Aorta (tissue), 5 donors: ENCODE data around the gene ANKS1A. TPM values are rescaled to one million over a fixed set of nuclear protein-coding genes. Genes with fewer than 3 reads are reported as not detected.

ENCODE experiments used
- ATAC-seq: fragments of 200-7000 bp; cut with Tn5 transposase; one replicate; pipeline ENCODE4 v1.9.1; 2022; ENCODE audit warnings: moderate library complexity; ENCODE audit not compliant: low FRiP score
- DNase-seq, 2 donors: peaks; one replicate each; pipeline ENCODE4 v3.0.0-alpha.2; 2020
- H3K27ac ChIP-seq, 2 donors: one replicate each; pipeline ENCODE4 v1.5.1; 2013; ENCODE audit warnings: low read length in 2 of 2, mild to moderate bottlenecking in 2 of 2, moderate library complexity in 2 of 2, control low read depth in 1 of 2, inconsistent platforms in 1 of 2, low read depth in 1 of 2
- H3K27me3 ChIP-seq, 2 donors: one replicate each; pipeline ENCODE4 v1.6.1; 2013; ENCODE audit warnings: control low read depth in 1 of 2, low read length in 1 of 2, mild to moderate bottlenecking in 1 of 2, moderate library complexity in 1 of 2; ENCODE audit not compliant: insufficient read depth in 2 of 2, control insufficient read depth in 1 of 2
- H3K36me3 ChIP-seq, 2 donors: one replicate each; pipeline ENCODE4 v1.6.1; 2013; ENCODE audit warnings: control low read depth in 1 of 2, low read length in 1 of 2, mild to moderate bottlenecking in 1 of 2; ENCODE audit not compliant: insufficient read depth in 2 of 2, control insufficient read depth in 1 of 2
- H3K4me1 ChIP-seq, 2 donors: one replicate each; pipeline ENCODE4 v1.6.1; 2013; ENCODE audit warnings: low read length in 2 of 2, control low read depth in 1 of 2, mild to moderate bottlenecking in 1 of 2, moderate library complexity in 1 of 2; ENCODE audit not compliant: insufficient read depth in 2 of 2, control insufficient read depth in 1 of 2
- H3K4me3 ChIP-seq, 2 donors: one replicate each; pipeline ENCODE4 v1.5.1; 2013; ENCODE audit warnings: low read length in 2 of 2, control low read depth in 1 of 2, mild to moderate bottlenecking in 1 of 2
- H3K9me3 ChIP-seq: one replicate; pipeline ENCODE4 v1.6.1; 2013; ENCODE audit warnings: mild to moderate bottlenecking, low read length; ENCODE audit not compliant: control insufficient read depth
- WGBS, 2 donors: extraction: QIAGEN DNeasy Blood & Tissue Kit; methylation state at CpG; one replicate each; pipeline ENCODE4 v1.1.7; 2013; 5-methylcytosine and 5-hydroxymethylcytosine counted together
- intact Hi-C, 2 donors: fragments of 100-400 bp; cut with DNase I; formaldehyde crosslinking; loops; one replicate each; pipeline versions ENCODE4 v1.14.2 to v1.15.0; 2022
- polyA plus RNA-seq, 2 donors: library from polyadenylated mRNA; stranded (reverse); fragments of 200-250 nt; gene quantifications; one replicate each; pipeline ENCODE4 v1.2.3, GENCODE V29; 2013
- total RNA-seq, 2 donors: library from RNA; stranded (reverse); fragmentation: NEBNext Ultra II Directional; extraction: Animal tissue kit (Norgen Biotek cat#: 25700); gene quantifications; one replicate each; pipeline ENCODE4 v1.2.1, GENCODE V29; 2021
- donor health status: healthy with polysubstance abuse.
- donor health status: Bipolar disorder and iron deficiency.
- donor health status: DM: no; HTN: no; CAD: no.
- donor health status: DM: no; HTN: no; CAD: no.
- donor health status: DM: yes; HTN: yes; CAD: no.

ANKS1A gene
- total and polyA plus RNA-seq, 4 donors, result 9.4 to 44.4 (median 29.0) TPM

DNA sequence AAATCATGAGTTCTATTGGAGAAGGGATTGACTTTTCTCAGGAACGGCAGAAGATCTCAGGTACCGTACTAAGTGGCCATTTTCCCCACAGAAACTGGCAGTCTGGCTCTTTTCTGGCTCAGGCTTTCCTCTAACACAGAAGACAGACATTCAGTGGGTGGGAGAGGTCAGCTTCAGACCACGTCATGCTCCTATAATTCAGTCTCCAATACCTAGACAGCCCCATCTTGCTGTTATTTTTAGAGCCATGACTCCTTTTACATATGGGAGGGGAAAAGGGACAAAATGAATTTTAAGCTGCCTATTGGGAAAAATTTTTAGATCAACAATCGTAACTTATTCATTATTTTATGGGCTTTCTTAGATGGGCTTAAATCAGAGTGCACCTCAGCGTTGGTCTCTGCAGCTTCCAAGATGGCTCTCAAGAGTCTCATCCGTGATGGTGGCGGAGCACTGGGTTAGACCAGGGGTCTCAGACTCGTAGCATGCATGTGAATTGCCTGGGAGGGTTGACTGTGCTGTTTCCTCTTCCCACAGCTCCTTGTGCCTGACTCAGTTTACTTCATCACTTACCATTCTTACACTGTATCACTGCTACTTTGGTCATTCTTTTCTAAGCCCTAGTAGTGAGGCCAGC is 165.2 kb downstream of the ANKS1A start:
- H3K36me3 ChIP-seq, result no peaks in the 10 kb centered on the region
- H3K27me3 ChIP-seq, result no peaks in the 10 kb centered on the region
- H3K27ac ChIP-seq, result peak overlapping the region; percentile 34 to 79
- WGBS, 2 donors, result 76 to 80% methylated on average over 8 of the region's 8 CpGs
- intact Hi-C loops, result loop anchor here in 1 of 2 donors (10.0 kb wide), 1 partner anchor 81 kb away; no protein-coding TSS in a partner anchor
- no peaks in the 10 kb centered on the region for H3K9me3 ChIP-seq
- peaks cover 2 to 4% of the 10 kb centered on the region in 2 donors for H3K4me1 ChIP-seq
- no peak for ATAC-seq
- DNase-seq, result peak in 1 of 2 donors; percentile 24
- no peak overlapping the region for H3K4me3 ChIP-seq

DNA sequence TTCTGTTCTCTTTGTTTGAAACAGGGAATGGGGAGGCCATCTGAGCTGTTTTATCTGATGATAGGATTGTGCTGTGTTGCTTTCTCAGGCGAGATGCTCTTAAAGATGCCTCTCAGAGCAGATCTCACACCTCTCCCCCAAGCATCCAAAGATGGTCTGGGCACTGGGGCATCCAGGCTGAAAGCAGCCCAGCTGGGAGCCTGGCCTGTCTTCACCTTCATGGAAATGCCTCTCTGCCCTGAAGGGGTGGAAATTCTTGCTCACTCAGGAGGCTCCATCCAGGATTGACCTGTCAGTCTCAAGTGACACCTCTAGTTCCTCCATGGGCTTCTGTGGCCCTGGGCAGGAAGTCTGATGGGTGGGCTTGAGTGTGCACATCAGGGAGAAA is 165.7 kb downstream of the ANKS1A start:
- Histone ChIP-seq H3K27ac (peak overlapping the region; percentile 7 to 8), H3K9me3 (no peaks in the 10 kb centered on the region), H3K27me3 (no peaks in the 10 kb centered on the region), H3K36me3 (no peaks in the 10 kb centered on the region), H3K4me1 (peaks cover 2 to 4% of the 10 kb centered on the region in 2 donors), H3K4me3 (no peak overlapping the region)
- ATAC-seq, result no peak
- no peak for DNase-seq
- intact Hi-C loops, result loop anchor here in 1 of 2 donors (10.0 kb wide), 1 partner anchor 80 kb away; no protein-coding TSS in a partner anchor
- WGBS, 2 donors, result 94 to 99% methylated on average over 1 of the region's 1 CpG

DNA sequence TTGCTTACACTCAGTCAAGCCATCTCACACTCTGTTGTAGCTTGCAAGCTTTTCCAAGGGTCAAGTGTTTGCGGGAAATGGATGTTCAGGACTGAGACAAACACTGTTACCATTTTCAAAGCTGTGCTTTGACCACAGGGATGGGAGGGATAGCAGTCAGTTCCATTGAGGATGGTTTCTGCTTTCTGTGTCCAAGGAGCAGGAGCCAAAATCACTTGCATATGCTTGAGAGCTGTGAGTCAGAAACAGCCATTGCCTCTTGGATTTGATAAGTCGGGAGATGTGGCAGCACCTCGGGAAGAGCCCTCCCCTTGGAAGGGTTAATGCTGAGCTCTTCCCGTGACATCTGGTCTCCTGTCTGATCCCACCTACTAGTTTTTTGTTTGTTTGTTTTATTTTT is 166.8 kb downstream of the ANKS1A start:
- Histone ChIP-seq H3K27ac (no peak overlapping the region), H3K4me3 (no peak overlapping the region), H3K9me3 (no peaks in the 10 kb centered on the region), H3K27me3 (no peaks in the 10 kb centered on the region), H3K36me3 (no peaks in the 10 kb centered on the region), H3K4me1 (peaks cover 0 to 4% of the 10 kb centered on the region in 2 donors)
- intact Hi-C loops, result loop anchor here in 1 of 2 donors (10.0 kb wide), 1 partner anchor 79 kb away; no protein-coding TSS in a partner anchor
- WGBS, 2 donors, result 88 to 91% methylated on average over 4 of the region's 4 CpGs
- ATAC-seq, result no peak
- DNase-seq, result no peak

DNA sequence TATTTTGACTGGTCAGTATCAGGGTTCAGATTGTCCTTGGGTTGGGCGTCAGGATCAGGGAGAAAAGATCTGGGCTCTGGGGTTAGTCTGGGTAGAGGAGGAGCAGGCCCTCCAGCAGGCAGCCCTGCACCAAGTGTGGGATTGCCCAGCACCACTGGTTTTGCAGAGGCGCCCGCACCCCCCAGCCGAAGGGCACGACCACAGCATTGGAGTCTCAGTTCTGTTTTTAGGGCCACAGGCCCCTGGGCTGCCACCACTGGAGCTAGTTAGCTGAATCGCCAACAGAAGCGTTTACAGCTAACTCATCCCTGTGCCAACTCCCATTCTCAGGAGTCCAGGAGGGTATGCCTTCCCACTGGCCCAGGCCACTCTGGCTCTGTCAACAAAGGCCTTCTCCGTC is 167.9 kb downstream of the ANKS1A start:
- ATAC-seq (no peak), DNase-seq (peak in 1 of 2 donors; percentile 26)
- intact Hi-C loops, result loop anchor here in 1 of 2 donors (10.0 kb wide), 1 partner anchor 78 kb away; no protein-coding TSS in a partner anchor
- H3K27me3 ChIP-seq, result no peaks in the 10 kb centered on the region
- 72 to 79% methylated on average over 8 of the region's 8 CpGs for WGBS, 2 donors
- H3K4me1 ChIP-seq, result peaks cover 0 to 10% of the 10 kb centered on the region in 2 donors
- no peaks in the 10 kb centered on the region for H3K36me3 ChIP-seq
- H3K4me3 ChIP-seq, result no peak overlapping the region
- no peak overlapping the region for H3K27ac ChIP-seq
- no peaks in the 10 kb centered on the region for H3K9me3 ChIP-seq

DNA sequence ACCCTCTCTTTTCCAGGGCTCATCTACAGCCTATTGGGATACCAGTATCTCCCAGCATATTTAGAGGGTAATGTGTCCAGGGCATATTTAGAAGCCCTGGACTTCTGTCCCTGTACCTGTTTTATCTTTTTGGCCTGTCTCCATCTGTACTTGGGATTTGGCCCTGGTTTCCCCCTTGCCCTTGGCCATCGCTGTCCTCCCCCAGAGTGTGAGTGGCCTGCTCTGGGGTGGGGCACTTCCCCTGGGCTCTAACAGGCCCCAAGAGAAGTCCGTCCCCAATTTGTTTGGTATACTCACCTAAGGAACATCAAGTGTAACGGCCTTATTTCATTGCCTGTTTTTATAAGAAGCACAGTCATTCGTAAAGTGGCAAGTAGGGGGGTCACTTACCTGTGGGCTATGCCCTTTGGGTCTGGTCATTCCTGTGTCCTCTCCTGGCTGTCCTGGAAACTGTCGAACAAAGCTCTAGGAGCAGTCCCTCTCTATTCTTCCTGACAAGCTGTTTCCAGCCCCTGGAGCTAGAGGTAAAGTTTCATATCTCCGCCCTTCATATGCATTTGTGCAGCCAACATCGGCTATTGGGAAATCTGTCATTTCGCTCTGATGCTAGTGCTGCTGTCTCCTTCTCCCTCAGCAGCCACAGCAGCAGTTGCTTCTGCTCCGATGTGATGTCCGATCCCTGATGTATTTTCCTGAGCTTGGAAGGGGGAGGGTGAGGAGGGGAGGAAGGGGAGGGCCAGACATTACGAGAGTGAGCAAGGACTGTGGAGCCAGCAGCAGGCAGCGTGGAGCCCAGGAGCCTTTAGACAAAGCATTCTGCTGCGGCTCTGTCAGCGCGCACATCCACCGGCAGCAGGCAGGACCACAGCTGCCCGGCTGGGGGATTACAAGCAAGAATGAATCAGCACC is 168.6 kb downstream of the ANKS1A start:
- H3K27me3 ChIP-seq, result no peaks in the 10 kb centered on the region
- DNase-seq, result peak in 1 of 2 donors; percentile 69
- no peaks in the 10 kb centered on the region for H3K36me3 ChIP-seq
- H3K27ac ChIP-seq, result no peak overlapping the region
- no peaks in the 10 kb centered on the region for H3K9me3 ChIP-seq
- H3K4me3 ChIP-seq, result no peak overlapping the region
- intact Hi-C loops, result loop anchor here in 1 of 2 donors (10.0 kb wide), 1 partner anchor 77 kb away; no protein-coding TSS in a partner anchor
- no peak for ATAC-seq
- peaks cover 0 to 11% of the 10 kb centered on the region in 2 donors for H3K4me1 ChIP-seq
- WGBS, 2 donors, result 35 to 45% methylated on average over 17 of the region's 17 CpGs

DNA sequence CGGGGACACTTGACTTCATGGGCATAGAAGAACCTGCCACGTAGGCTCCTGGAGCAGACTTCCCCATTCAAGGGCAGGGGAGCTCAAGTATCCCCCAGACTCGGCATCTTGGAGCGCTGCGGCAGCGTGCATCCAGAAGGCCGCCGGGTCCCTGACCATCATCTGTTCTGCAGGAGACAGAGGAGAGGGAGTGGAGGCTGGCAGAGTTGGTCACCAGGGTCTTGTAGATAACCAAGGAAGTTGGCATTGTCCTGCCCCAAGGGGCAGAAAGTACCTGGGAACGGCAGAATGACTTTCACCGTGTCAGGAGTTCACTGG is 169.3 kb downstream of the ANKS1A start:
- Histone ChIP-seq H3K9me3 (no peaks in the 10 kb centered on the region), H3K36me3 (no peaks in the 10 kb centered on the region), H3K27ac (no peak overlapping the region), H3K4me1 (peaks cover 0 to 11% of the 10 kb centered on the region in 2 donors), H3K4me3 (no peak overlapping the region), H3K27me3 (no peaks in the 10 kb centered on the region)
- ATAC-seq (no peak), DNase-seq (no peak)
- 62 to 65% methylated on average over 10 of the region's 10 CpGs for WGBS, 2 donors
- intact Hi-C loops, result loop anchor here in 1 of 2 donors (10.0 kb wide), 1 partner anchor 76 kb away; no protein-coding TSS in a partner anchor

DNA sequence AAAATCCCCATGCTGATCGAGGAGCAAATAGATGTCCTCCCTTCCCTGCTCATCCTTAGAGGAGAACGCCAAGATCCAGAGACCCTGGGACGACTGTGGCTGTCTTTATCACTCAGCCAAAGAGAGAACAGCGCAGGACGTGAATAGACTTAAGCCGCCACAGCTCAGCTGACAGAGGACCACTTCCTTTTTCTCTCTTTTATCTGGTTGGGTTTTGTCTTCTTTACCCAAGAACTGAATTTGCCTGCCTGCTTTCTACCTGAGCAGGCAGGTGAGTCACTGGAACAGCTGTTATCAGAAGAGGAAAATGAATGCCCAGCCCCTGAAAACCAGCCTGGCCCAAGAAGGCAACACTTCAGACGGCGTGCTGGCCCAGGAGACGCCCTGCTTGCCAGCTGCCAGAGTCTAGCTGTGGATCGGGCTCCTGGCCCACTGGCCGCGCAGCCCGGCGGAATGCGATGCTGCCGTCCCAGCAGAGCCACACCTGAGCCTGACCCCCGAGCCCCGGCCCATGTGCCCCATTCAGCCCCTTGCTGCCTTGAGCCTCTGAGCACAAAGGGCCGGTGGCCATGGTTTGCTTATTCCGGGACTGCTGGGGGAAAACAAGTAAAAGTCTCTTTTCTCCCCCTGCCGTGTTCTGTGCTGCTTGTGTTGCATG is 169.9 kb downstream of the ANKS1A start:
- Histone ChIP-seq H3K27me3 (no peaks in the 10 kb centered on the region), H3K36me3 (no peaks in the 10 kb centered on the region), H3K27ac (no peak overlapping the region), H3K9me3 (no peaks in the 10 kb centered on the region), H3K4me3 (no peak overlapping the region), H3K4me1 (peaks cover 0 to 11% of the 10 kb centered on the region in 2 donors)
- DNase-seq, result peak in 1 of 2 donors; percentile 71
- WGBS, 2 donors, result 34 to 40% methylated on average over 21 of the region's 21 CpGs
- intact Hi-C loops, result loop anchor here in 1 of 2 donors (10.0 kb wide), 1 partner anchor 76 kb away; no protein-coding TSS in a partner anchor
- no peak for ATAC-seq

DNA sequence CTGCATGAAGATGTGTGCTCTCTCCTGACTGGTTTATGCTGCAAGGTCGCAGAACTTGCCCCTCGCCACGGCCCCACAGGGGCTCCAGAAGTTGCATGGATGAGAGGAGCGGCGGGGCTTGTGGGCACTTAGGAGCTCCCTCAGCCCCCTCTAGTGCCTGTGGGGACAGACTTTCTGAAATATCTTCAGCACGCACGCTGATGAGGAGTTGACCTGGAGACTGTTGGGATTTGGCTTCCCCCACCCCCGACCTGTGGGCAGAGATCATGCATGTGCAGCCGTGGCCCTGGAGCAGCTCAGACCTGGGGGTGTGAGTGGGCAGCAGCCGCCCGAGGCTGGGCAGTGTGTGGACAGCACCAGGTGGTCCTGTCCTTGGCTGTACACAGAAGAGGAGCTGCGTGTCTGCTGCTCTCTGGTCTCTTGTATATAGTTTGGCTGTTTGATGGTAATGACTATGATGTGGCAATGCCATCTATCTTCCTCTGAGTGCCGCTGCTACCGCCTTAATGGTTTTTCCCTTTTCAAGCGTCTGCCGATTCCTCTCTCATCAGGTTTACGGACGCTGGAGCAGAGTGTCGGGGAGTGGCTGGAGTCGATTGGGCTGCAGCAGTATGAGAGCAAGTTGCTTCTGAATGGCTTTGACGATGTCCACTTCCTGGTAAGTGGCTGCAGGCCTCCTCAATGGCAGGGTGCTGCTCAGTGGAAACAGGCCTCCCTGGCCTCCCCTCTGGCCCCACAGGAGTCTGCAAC is 170.7 kb downstream of the ANKS1A start:
- 50 to 63% methylated on average over 21 of the region's 21 CpGs for WGBS, 2 donors
- Histone ChIP-seq H3K4me1 (peaks cover 0 to 7% of the 10 kb centered on the region in 2 donors), H3K9me3 (no peaks in the 10 kb centered on the region), H3K27me3 (no peaks in the 10 kb centered on the region), H3K27ac (peak overlapping the region in 1 of 2 donors; percentile 7), H3K4me3 (no peak overlapping the region), H3K36me3 (no peaks in the 10 kb centered on the region)
- DNase-seq (peak in 1 of 2 donors; percentile 38), ATAC-seq (no peak)
- intact Hi-C loops, result loop anchor here in 1 of 2 donors (5.0 to 10.0 kb wide), 2 partner anchors 42 to 75 kb away; no protein-coding TSS in a partner anchor
